SKM-1 treated with dmso at 0.1 percent for 144 hours (cell line): ENCODE results near the gene GNE.

Experiments
- DNase-seq: peaks from one replicate; lab custom pipeline; 2025; ENCODE audit not compliant: unreplicated experiment; lab: John Stamatoyannopoulos, UW

GNE gene

GRCh38 chr9:36169708-36170107, 88.5 kb downstream of the GNE start:
- DNase-seq = peak; percentile 27

GRCh38 chr9:36169166-36169565, 89.1 kb downstream of the GNE start, which contains the start of gene CCIN:
Gene CCIN, plus strand, starts transcription at chr9:36169388. Its CDS starts 115 bp downstream, at chr9:36169503.
- no peak for DNase-seq

GRCh38 chr9:36166168-36166927, 91.9 kb downstream of the GNE start:
- DNase-seq = peak; percentile 86

GRCh38 chr9:36165826-36166167, 92.5 kb downstream of the GNE start:
- no peak for DNase-seq

GRCh38 chr9:36164989-36165388, 93.3 kb downstream of the GNE start:
- DNase-seq = no peak
